K562 (cell line): Measurements from ENCODE around the gene GOLGA8B. TPM values are rescaled to one million over a fixed set of nuclear protein-coding genes. Genes with fewer than 3 reads are reported as not detected.

Source experiments
- CTCFL ChIP-seq: IDR thresholded peaks from 2 replicates; pipeline ENCODE4 v1.6.1; 2011; ENCODE audit warnings: borderline replicate concordance, low read depth, mild to moderate bottlenecking, moderate library complexity, low read length; ENCODE audit not compliant: insufficient read depth, poor library complexity, severe bottlenecking
- DACH1 ChIP-seq: fragments of 450-650 bp; IDR thresholded peaks from 2 replicates; pipeline ENCODE4 v1.6.1; 2018; ENCODE audit not compliant: partially characterized antibody
- EWSR1 ChIP-seq: fragments of 450-650 bp; IDR thresholded peaks from 2 replicates; pipeline ENCODE4 v1.6.1; 2018; ENCODE audit warnings: borderline replicate concordance, mild to moderate bottlenecking, low read depth, moderate library complexity; ENCODE audit not compliant: partially characterized antibody
- GABPB1 ChIP-seq: sonication (generic); formaldehyde crosslinking; IDR thresholded peaks from 2 replicates; pipeline ENCODE4 v1.8.0; 2022; ENCODE audit warnings: mild to moderate bottlenecking, missing genetic modification reagents
- IRF2 ChIP-seq: sonication (generic); formaldehyde crosslinking; IDR thresholded peaks from 2 replicates; pipeline ENCODE4 v1.8.1; 2022; ENCODE audit warnings: mild to moderate bottlenecking, missing genetic modification reagents
- MTA2 ChIP-seq: fragments of 450-650 bp; IDR thresholded peaks from 2 replicates; pipeline ENCODE4 v1.6.1; 2016; ENCODE audit warnings: low read depth
- NCOR1 ChIP-seq: fragments of 450-650 bp; IDR thresholded peaks from 2 replicates; pipeline ENCODE4 v1.6.1; 2016; ENCODE audit warnings: mild to moderate bottlenecking, moderate library complexity
- PRMT5 ChIP-seq: sonication (generic); formaldehyde crosslinking; IDR thresholded peaks from 2 replicates; pipeline ENCODE4 v1.5.0; 2020; ENCODE audit warnings: missing genetic modification reagents
- RAD21 ChIP-seq, 2 experiments: fragments of 250-450 bp in 1 of 2; fragments of 450-650 bp in 1 of 2; sonication (Bioruptor Pico) in 1 of 2; formaldehyde crosslinking in 1 of 2; IDR thresholded peaks in 1 of 2; conservative IDR thresholded peaks in 1 of 2; 2 replicates each; pipeline versions ENCODE4 v1.4.0 to v1.8.0; 2020 to 2022; ENCODE audit warnings: mild to moderate bottlenecking in 2 of 2, moderate library complexity in 1 of 2
- RAD51 ChIP-seq: fragments of 450-650 bp; IDR thresholded peaks from 2 replicates; pipeline ENCODE4 v1.7.1; 2016; ENCODE audit warnings: low read depth, mild to moderate bottlenecking, borderline replicate concordance
- STAG1 ChIP-seq: sonication (generic); formaldehyde crosslinking; IDR thresholded peaks from 2 replicates; pipeline ENCODE4 v1.5.0; 2020; ENCODE audit warnings: missing genetic modification reagents, borderline replicate concordance
- TAF7 ChIP-seq: fragments of 450-650 bp; IDR thresholded peaks from 2 replicates; pipeline ENCODE4 v1.6.1; 2016; ENCODE audit warnings: missing genetic modification characterization, missing compliant biosample characterization
- TEAD2 ChIP-seq: fragments of 450-650 bp; IDR thresholded peaks from 2 replicates; pipeline ENCODE4 v1.6.1; 2016; ENCODE audit warnings: missing genetic modification characterization, control low read depth, missing compliant biosample characterization
- ZNF253 ChIP-seq: fragments of 250-450 bp; sonication (Bioruptor Pico); conservative IDR thresholded peaks from 2 replicates; pipeline ENCODE4 v1.6.1; 2021; ENCODE audit warnings: mild to moderate bottlenecking
- ZNF511 ChIP-seq: sonication (generic); formaldehyde crosslinking; IDR thresholded peaks from 2 replicates; pipeline ENCODE4 v1.8.0; 2022; ENCODE audit warnings: mild to moderate bottlenecking, missing genetic modification reagents
- ZNF766 ChIP-seq: fragments of 200-800 bp; sonication (Bioruptor generic); conservative IDR thresholded peaks from 2 replicates; pipeline ENCODE4 v1.6.1; 2016; ENCODE audit warnings: missing genetic modification characterization, missing compliant biosample characterization
- ZNF77 ChIP-seq: fragments of 250-450 bp; sonication (Bioruptor Pico); IDR thresholded peaks from 2 replicates; pipeline ENCODE4 v1.5.0; 2020
- polyA plus RNA-seq, 8 experiments: library from polyadenylated mRNA; depleted of rRNA in 4 of 8; stranded (reverse) in 5 of 8; unstranded in 3 of 8; fragments of >200 nt; fragmentation: Nextera tagmentation in 2 of 8; fragmentation: Illumina TruSeq in 1 of 8; extraction: Ambion mirVana in 2 of 8; extraction: Trizol in 1 of 8; gene quantifications; 2 replicates each; pipeline versions ENCODE4 v1.2.1 to v1.2.3, GENCODE V29; 2011 to 2014; ENCODE audit warnings: inconsistent platforms in 1 of 8, missing spikeins in 1 of 8
- total RNA-seq, 7 experiments: library from RNA; depleted of rRNA in 6 of 7; stranded (reverse); fragments of >200 nt in 6 of 7; fragmentation: Illumina TruSeq in 2 of 7; extraction: Trizol in 2 of 7; gene quantifications; 2 replicates each; pipeline versions ENCODE4 v1.2.1 to v1.2.3, GENCODE V29; 2011 to 2021; ENCODE audit warnings: low replicate concordance in 1 of 7
- TF ChIP-seq, protein P1 (sequence below): fragments of 450-650 bp; IDR thresholded peaks from 2 replicates; pipeline ENCODE4 v1.7.0; 2016; ENCODE audit warnings: borderline replicate concordance
- TF ChIP-seq, protein P2 (sequence below): fragments of 250-450 bp; sonication (Bioruptor Pico); IDR thresholded peaks from 2 replicates; pipeline ENCODE4 v1.8.0; 2021; ENCODE audit warnings: moderate library complexity, mild to moderate bottlenecking, inconsistent platforms
- TF ChIP-seq, protein P3 (sequence below), 2 experiments: fragments of 450-650 bp; conservative IDR thresholded peaks; 2 replicates each; pipeline ENCODE4 v1.6.1; 2017; ENCODE audit warnings: mild to moderate bottlenecking in 2 of 2, moderate library complexity in 2 of 2

Gene GOLGA8B
- total and polyA plus RNA-seq, 9 of the 15 experiments (the other 6 are each of a cell fraction or from before 2014, with no cell fraction given): 7.9 to 236 (median 54.1) TPM

GRCh38 chr15:34583399-34584329 lies at the start of gene GOLGA8B (continued):
- TF ChIP-seq EWSR1 (no peak), ZNF766 (CRISPR knock-in tag) (no peak), MTA2 (no peak), PRMT5 (CRISPR knock-in tag) (no peak), GABPB1 (peak; percentile 65), RAD21 (CRISPR knock-in tag; conservative IDR thresholded peaks at IDR 0.05 in 1 of 2, IDR thresholded peaks at IDR 0.05 in 1 of 2) (no peak), CTCFL (no peak), TEAD2 (no peak), ZNF253 (CRISPR knock-in tag) (no peak), TAF7 (tag) (no peak), IRF2 (no peak), NCOR1 (no peak), RAD51 (no peak), STAG1 (CRISPR knock-in tag) (no peak), ZNF511 (CRISPR knock-in tag) (no peak), DACH1 (no peak), ZNF77 (CRISPR knock-in tag) (no peak)
- TF ChIP-seq, protein P1, sequence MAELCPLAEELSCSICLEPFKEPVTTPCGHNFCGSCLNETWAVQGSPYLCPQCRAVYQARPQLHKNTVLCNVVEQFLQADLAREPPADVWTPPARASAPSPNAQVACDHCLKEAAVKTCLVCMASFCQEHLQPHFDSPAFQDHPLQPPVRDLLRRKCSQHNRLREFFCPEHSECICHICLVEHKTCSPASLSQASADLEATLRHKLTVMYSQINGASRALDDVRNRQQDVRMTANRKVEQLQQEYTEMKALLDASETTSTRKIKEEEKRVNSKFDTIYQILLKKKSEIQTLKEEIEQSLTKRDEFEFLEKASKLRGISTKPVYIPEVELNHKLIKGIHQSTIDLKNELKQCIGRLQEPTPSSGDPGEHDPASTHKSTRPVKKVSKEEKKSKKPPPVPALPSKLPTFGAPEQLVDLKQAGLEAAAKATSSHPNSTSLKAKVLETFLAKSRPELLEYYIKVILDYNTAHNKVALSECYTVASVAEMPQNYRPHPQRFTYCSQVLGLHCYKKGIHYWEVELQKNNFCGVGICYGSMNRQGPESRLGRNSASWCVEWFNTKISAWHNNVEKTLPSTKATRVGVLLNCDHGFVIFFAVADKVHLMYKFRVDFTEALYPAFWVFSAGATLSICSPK: no peak
- TF ChIP-seq, protein P2, sequence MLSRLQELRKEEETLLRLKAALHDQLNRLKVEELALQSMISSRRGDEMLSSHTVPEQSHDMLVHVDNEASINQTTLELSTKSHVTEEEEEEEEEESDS (CRISPR knock-in tag): no peak
- TF ChIP-seq, protein P3, sequence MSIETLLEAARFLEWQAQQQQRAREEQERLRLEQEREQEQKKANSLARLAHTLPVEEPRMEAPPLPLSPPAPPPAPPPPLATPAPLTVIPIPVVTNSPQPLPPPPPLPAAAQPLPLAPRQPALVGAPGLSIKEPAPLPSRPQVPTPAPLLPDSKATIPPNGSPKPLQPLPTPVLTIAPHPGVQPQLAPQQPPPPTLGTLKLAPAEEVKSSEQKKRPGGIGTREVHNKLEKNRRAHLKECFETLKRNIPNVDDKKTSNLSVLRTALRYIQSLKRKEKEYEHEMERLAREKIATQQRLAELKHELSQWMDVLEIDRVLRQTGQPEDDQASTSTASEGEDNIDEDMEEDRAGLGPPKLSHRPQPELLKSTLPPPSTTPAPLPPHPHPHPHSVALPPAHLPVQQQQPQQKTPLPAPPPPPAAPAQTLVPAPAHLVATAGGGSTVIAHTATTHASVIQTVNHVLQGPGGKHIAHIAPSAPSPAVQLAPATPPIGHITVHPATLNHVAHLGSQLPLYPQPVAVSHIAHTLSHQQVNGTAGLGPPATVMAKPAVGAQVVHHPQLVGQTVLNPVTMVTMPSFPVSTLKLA (conservative IDR thresholded peaks at IDR 0.05): peak in 1 of 2 experiments; percentile 32; a peak in 1 of 4 replicates
